GM21381 (cell line): Measurements from ENCODE around the gene CBR4.
A peak's percentile ranks its signal among the peaks of the same experiment; 100 is the strongest.

ENCODE experiments used
- ATAC-seq: cut with Tn5 transposase; IDR thresholded peaks from one replicate; pipeline ENCODE4 v1.9.1; 2021; ENCODE audit warnings: mild to moderate bottlenecking, moderate library complexity; ENCODE audit not compliant: unreplicated experiment

The CBR4 gene

DNA sequence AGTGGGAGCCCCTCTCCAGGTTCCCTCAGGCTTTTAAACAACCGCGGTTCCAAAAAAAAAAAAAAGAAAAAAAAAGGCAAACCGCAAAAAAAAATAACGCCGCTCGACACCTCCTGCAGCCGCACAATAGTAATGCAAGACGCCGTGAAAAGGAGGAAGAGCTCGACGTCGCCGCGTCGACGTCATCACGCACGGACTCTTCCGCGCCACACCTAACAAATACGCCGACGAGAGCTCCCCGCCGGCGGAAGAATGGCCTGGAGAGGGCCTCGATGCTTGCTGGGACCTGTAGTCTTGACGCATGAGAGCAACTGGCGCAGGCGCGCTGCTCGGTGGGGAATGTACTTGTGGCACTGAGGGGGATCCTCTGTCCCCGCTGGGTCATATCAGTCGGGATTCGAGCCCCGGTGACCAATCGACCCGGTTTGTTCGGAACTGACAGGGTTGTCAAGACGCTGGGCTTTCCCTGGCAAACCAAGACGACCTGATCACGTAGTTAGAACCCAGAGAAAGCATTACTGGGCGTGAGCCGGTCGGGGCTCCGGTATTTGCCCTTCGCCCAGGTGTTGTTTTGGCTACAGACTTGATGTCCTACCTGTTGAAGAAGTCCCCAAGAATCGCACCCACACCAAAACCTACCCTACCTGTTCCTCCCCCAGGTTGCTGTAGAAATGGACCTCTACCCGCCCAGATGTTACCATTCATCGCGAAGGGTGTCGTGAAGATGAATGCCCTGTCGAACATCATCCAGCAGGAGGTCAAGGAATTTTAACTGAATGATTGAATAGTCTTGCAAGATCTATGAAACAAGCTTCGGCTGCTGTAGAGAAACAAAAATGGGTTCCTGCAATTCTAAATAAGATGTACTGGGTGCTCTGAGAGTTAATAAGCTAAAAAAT is at the start of gene CBR4:
Gene CBR4 (minus strand): TSS at position 131 of the 899 bp plus-strand sequence. CDS start 166 bp downstream, outside the sequence.
- ATAC-seq, result peak; percentile 98

GRCh38 chr4:169059306-169060211 is 49.5 kb upstream of the CBR4 start:
- no peak for ATAC-seq

GRCh38 chr4:169058312-169058711 is 48.3 kb upstream of the CBR4 start:
- no peak for ATAC-seq

DNA sequence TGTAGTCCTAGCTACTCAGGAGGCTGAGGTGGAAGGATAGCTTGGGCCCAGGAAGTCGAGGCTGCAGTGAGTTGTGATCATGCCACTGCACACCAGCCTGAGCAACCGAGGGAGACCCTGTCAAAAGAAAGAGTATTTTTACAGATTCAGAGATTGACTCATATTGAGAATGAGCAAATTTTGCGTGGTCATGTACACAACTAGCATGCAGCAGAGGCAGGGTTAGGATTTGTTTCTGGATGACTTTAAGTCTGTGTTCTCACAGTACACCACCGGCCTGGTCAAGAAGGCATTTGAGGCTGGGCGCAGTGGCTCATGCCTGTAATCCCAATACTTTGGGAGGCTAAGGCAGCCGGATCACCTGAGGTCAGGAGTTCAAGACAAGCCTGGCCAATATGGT is 44.8 kb upstream of the CBR4 start:
- peak; percentile 66 for ATAC-seq

GRCh38 chr4:169052594-169052945 is 42.5 kb upstream of the CBR4 start:
- no peak for ATAC-seq

GRCh38 chr4:169051761-169052593 is 41.9 kb upstream of the CBR4 start:
- ATAC-seq, result no peak

DNA sequence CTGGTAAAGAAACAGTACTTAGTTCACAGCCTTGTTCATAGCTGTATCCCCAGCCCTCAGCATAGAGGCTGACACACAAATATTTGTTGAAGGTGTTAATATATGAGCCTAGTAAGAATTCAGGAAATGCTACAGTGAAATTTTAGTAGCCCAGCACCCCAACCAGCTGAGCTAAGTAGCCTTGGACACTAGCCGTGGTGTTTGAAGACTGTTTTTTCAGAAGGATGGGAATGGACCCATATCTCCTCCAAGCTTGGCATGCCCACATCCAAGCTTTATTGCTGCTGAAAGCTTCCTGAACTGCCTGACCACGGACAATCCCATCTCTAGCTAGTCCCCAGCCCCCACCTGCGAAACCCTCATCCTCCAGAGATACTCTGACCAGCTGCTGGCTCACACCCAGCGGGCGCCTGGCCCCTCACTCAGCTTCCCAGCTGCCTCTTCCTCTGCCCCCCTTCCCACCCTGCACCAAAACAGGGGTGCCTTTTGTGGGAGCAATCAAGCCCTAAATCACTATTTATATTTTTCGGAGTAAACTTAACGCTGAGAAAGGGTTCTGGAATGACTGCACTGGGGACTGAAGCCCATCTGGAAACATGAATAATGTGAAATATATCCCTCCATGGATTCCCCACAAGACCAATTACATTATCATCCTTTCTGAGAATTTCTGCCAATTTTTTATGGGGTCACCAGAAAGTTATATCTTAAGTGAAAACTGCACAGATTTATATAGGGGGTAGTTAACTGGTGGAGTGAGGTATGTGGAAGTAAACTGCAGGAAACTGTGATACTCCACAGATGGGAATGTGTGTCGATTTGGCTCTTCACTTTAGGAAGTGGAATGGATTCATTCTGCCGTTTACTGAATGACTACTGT is 41.1 kb upstream of the CBR4 start:
- ATAC-seq, result no peak

- ATAC-seq, result no peak
Measured at GRCh38 chr4:169050284-169050683, 40.2 kb upstream of the CBR4 start.

GRCh38 chr4:169048868-169049414 is 38.9 kb upstream of the CBR4 start:
- no peak for ATAC-seq

- ATAC-seq, result no peak
Measured at GRCh38 chr4:169047956-169048355, 37.9 kb upstream of the CBR4 start.

DNA sequence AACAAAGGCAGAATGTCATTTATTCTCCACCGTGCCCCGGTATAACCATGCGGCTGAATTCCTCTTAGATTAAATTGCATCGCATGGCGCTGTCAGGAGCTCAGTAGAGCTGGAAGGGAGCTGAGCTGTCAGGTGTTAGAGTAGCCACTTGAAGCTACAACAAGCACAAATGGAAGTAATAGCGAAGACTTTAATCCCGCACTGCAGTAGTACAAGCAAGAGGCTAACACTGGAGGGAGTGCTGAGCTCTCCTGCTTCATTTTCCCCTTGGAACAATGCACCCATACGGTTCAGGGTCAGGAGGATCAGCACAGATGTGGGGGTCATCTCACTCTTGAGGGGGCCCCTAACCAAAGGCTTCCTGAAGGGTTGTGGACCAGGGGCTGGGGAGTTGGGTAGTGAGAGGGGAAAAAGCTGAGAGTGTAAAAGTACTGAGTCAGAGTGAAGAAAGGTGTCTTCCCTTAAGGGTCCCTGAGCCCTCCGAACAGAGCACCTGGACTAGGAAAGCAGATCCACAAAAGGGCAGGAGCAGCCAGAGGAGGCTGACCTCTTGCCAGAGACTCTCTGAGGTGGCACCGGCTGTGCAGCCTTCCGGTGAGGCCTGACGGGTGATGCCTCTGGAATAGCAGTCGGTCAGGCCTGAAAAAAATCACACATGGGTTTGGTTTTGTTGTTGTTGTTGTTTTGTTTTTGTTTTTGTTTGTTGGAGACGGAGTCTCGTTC is 36.0 kb upstream of the CBR4 start:
- no peak for ATAC-seq

GRCh38 chr4:169044714-169045447 is 34.8 kb upstream of the CBR4 start:
- no peak for ATAC-seq

DNA sequence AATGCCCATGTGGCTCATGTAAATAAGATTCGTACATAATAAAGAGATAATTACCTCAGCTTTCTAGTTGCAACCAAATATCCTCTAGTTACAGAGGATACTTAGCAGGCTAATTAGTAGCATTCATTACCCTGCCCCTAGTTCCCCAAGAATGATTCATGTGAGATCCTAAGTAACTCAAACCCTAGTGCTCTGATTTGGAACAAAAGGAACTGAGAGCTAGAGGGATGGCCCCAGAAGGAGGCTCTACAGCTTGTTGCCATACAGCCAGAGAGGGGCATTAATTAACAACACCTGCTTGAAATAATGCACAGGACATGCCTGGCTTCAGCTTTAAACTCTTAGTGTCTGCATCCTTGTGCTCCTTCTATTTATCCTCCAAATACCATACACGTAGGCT is 32.6 kb upstream of the CBR4 start:
- ATAC-seq, result no peak

GRCh38 chr4:169040559-169041261 is 30.7 kb upstream of the CBR4 start:
- ATAC-seq, result no peak

GRCh38 chr4:169039251-169039954 is 29.3 kb upstream of the CBR4 start:
- ATAC-seq, result no peak

DNA sequence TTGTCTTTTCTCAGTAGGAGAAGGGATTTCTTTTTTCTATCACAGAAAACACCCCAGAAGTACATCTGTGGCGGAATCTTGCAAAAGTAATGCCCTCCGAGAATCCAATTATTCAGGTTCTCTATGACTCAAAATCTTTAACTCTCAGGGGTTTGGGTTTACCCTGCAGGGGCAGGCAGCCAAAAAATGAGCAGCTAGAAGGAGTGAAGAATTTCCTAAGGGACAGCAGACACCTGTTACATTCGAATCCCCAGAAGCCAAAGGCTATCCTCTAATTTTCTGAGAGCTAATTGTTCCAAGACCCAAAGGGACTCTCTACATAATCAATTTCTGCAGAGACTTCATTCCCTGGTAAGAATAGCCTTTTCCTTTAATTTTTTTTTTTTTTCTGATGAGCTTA is 27.5 kb upstream of the CBR4 start:
- no peak for ATAC-seq
